ENCODE results near the gene SLC16A12. TPM values are rescaled to one million over a fixed set of nuclear protein-coding genes. Genes with fewer than 3 reads are reported as not detected.

The SLC16A12 gene
- total RNA-seq, 2 experiments from 2014 or later, result not detected

DNA sequence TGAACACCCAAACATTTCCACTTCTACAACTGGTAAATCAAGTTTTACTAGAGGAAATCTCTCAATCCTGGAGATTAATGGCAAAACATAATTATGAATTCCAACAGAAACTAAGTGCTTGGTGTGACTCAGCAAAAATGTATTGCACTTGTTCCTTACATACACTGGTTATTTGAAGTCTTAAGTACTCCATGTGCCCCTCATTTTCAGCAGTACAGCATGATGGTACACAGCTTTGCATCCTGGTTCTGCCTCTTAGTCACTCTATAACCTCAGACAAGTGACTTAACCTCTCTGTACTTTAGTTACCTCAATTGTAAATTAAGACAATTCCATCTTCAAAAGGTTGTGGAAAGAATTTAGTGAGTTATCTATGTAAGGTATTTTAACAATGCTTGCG, 12.9 kb downstream of the SLC16A12 start:
- Mint-ChIP-seq H3K4me1 (ENCODE audit: low read depth) (no peaks in the 10 kb centered on the region), H3K27ac (no peak overlapping the region), H3K9me3 (no peaks in the 10 kb centered on the region), H3K27me3 (peaks cover 4% of the 10 kb centered on the region), H3K36me3 (ENCODE audit: low read depth) (no peaks in the 10 kb centered on the region), H3K4me3 (no peak overlapping the region)
- intact Hi-C loops (cut with micrococcal nuclease), result no loop called here
- DNase-seq (no peak), ATAC-seq (no peak)
- ChIA-PET CTCF (no interaction called here), POLR2A (interaction anchor here (1.2 kb wide), 1 partner anchor 19 kb away, joined by 3 read pairs; no protein-coding TSS in a partner anchor)
- TF ChIP-seq, protein P1, sequence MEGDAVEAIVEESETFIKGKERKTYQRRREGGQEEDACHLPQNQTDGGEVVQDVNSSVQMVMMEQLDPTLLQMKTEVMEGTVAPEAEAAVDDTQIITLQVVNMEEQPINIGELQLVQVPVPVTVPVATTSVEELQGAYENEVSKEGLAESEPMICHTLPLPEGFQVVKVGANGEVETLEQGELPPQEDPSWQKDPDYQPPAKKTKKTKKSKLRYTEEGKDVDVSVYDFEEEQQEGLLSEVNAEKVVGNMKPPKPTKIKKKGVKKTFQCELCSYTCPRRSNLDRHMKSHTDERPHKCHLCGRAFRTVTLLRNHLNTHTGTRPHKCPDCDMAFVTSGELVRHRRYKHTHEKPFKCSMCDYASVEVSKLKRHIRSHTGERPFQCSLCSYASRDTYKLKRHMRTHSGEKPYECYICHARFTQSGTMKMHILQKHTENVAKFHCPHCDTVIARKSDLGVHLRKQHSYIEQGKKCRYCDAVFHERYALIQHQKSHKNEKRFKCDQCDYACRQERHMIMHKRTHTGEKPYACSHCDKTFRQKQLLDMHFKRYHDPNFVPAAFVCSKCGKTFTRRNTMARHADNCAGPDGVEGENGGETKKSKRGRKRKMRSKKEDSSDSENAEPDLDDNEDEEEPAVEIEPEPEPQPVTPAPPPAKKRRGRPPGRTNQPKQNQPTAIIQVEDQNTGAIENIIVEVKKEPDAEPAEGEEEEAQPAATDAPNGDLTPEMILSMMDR (IDR thresholded peaks at IDR 0.05), result no peak

DNA sequence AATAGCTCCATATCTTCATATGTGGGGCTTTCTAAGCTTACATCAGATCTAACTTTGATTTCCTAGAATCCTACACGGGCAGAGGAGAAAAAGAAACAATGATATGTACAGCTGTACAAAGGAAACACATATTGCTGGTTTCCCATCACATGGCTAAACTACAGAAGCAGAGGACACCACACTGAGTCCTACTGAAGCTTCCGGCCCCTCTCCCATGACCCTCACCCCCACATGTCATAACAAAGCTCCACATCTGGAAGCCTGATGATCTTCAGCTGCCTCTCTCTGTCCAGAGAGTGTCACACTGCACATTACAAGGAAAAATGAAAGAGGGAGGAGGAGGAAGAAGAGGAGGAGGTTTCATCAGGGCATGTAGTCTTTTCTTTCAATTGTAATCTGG, 14.0 kb downstream of the SLC16A12 start:
- intact Hi-C loops (cut with micrococcal nuclease), result no loop called here

DNA sequence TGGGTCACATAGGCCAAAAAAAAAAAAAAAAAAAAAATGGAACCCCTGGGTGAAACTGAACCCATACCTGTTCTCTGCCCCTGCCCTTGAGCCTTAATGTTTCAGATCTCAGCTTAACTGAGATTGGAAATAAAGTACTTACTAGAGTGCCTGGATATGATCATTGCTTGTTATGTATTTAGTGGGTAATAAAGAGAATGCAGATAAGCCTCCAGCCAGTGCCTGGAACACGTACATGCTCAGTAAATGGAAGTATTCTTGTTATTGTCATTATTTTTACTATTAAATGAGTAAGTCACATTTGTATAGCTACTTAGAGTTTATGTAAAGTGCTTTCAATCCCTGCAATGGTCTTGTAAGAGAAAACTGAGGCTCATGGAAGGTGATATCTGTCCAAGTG, 14.7 kb downstream of the SLC16A12 start:
- Mint-ChIP-seq H3K4me3 (no peak overlapping the region), H3K9me3 (no peaks in the 10 kb centered on the region), H3K4me1 (ENCODE audit: low read depth) (no peaks in the 10 kb centered on the region), H3K27me3 (peaks cover 1% of the 10 kb centered on the region), H3K36me3 (ENCODE audit: low read depth) (no peaks in the 10 kb centered on the region), H3K27ac (no peak overlapping the region)
- no peak for ATAC-seq
- POLR2A ChIA-PET, result interaction anchor here (0.6 to 0.9 kb wide), 2 partner anchors 53 to 119 kb away, joined by 3 to 4 read pairs; no protein-coding TSS in a partner anchor
- no peak for DNase-seq
- TF ChIP-seq, protein P1 (IDR thresholded peaks at IDR 0.05), result no peak
- CTCF ChIA-PET, result no interaction called here
- intact Hi-C loops (cut with micrococcal nuclease), result no loop called here

More for the DNA sequence above, 14.0 kb downstream of the SLC16A12 start:
- ATAC-seq, result no peak
- Mint-ChIP-seq H3K9me3 (no peaks in the 10 kb centered on the region), H3K4me1 (ENCODE audit: low read depth) (no peaks in the 10 kb centered on the region), H3K27me3 (peaks cover 4% of the 10 kb centered on the region), H3K4me3 (no peak overlapping the region), H3K36me3 (ENCODE audit: low read depth) (no peaks in the 10 kb centered on the region), H3K27ac (no peak overlapping the region)
- CTCF ChIA-PET, result no interaction called here
- DNase-seq, result no peak
- POLR2A ChIA-PET, result no interaction called here
- TF ChIP-seq, protein P1 (IDR thresholded peaks at IDR 0.05), result no peak

DNA sequence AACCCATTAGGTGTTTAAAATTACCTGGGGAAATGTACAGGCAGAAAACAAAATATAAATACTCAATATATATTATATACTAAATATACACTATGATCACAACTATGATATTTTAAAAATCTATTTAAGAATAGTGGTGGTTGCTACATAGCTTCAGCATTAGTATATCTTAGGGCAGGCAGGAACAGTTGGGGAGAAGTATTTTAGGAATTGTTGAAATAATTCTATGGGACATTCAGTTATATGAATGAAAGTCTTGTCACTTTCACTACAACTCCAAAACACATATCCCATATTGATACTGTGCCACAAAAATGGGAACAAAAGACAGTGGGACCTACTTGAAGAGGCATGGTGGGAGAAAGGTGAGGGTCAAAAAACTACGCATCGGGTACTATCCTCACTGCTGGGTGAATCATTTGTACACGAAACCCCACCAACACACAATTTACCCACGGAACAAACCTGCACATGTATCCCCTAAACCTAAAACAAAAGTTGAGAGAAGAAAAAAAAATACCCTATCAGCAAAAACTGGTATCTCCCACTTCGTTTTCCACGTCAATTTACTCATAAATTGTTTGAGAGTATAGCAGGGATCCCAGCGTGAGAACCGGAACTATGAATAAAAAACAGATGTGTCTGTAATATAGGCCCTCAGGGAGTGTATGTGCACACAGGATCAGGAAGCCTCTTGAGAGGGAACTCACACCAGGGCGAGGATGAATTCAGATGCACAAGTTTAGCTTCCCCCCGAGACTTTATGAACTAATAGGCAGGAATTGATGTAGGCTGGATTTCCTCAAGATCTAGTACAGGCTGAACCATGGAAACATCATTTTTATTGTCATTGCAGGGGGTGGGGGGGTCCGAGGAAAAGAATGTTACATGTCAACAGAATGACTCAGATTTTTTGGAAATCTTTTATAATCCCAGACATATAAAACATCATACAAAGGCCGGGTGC, 16.2 kb downstream of the SLC16A12 start:
- DNase-seq, result no peak
- Mint-ChIP-seq H3K27me3 (peaks cover 1% of the 10 kb centered on the region), H3K9me3 (no peaks in the 10 kb centered on the region), H3K4me1 (ENCODE audit: low read depth) (no peaks in the 10 kb centered on the region), H3K4me3 (no peak overlapping the region), H3K27ac (no peak overlapping the region), H3K36me3 (ENCODE audit: low read depth) (no peaks in the 10 kb centered on the region)
- ChIA-PET POLR2A (no interaction called here), CTCF (no interaction called here)
- intact Hi-C loops (cut with micrococcal nuclease), result no loop called here
- ATAC-seq, result no peak
- TF ChIP-seq, protein P1 (IDR thresholded peaks at IDR 0.05), result no peak

DNA sequence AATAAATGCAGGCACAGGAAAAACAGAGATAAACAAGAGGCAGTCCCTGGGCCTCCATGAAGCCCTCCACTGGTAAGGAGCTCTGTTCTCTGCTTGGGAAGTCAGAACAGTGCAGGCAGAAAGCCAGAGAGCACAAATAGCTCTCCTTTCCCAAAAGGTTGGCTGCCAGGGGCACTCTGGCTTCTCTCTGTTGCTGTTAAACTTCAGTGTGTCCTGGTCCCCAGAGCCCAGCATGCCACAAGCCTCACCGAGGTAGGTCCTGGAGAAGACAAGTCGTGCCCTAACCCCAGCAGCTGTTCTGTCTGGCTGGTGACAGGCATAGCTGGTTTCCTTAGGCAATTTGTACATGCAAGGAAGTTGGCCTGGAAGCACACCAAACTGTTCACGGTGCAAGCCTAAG, 17.3 kb downstream of the SLC16A12 start:
- Mint-ChIP-seq H3K4me3 (no peak overlapping the region), H3K9me3 (no peaks in the 10 kb centered on the region), H3K36me3 (ENCODE audit: low read depth) (no peaks in the 10 kb centered on the region), H3K27ac (no peak overlapping the region), H3K27me3 (peaks cover 1% of the 10 kb centered on the region), H3K4me1 (ENCODE audit: low read depth) (no peaks in the 10 kb centered on the region)
- no peak for DNase-seq
- TF ChIP-seq, protein P1 (IDR thresholded peaks at IDR 0.05), result no peak
- no peak for ATAC-seq
- POLR2A ChIA-PET, result no interaction called here
- CTCF ChIA-PET, result no interaction called here
- intact Hi-C loops (cut with micrococcal nuclease), result no loop called here

Data from activated CD8-positive, alpha-beta T cell treated with anti-CD3 and anti-CD28 coated beads for 36 hours (primary cell).